Liver (tissue), 9 donors: ENCODE results near the gene CDC42SE2. TPM values are rescaled to one million over a fixed set of nuclear protein-coding genes. Genes with fewer than 3 reads are reported as not detected.

ENCODE experiments used
- DNase-seq: peaks from one replicate; pipeline ENCODE4 v3.0.0-alpha.2; 2017; ENCODE audit warnings: low spot score
- H3K27ac ChIP-seq, 2 donors: one replicate each; pipeline ENCODE4 v1.7.0; 2013; ENCODE audit warnings: inconsistent platforms in 2 of 2, low read length in 2 of 2, control low read depth in 1 of 2, low read depth in 1 of 2, mild to moderate bottlenecking in 1 of 2
- H3K27me3 ChIP-seq, 4 donors: one replicate each; pipeline versions ENCODE4 v1.6.1 to v1.7.0; 2013; ENCODE audit warnings: low read length in 3 of 4, inconsistent platforms in 1 of 4, mild to moderate bottlenecking in 1 of 4, moderate library complexity in 1 of 4; ENCODE audit not compliant: control insufficient read depth in 4 of 4, insufficient read depth in 4 of 4
- H3K36me3 ChIP-seq, 4 donors: one replicate each; pipeline versions ENCODE4 v1.6.1 to v1.7.0; 2013; ENCODE audit warnings: low read length in 3 of 4, mild to moderate bottlenecking in 3 of 4, low read depth in 1 of 4, moderate library complexity in 1 of 4; ENCODE audit not compliant: control insufficient read depth in 4 of 4, insufficient read depth in 3 of 4
- H3K4me1 ChIP-seq, 4 donors: one replicate each; pipeline versions ENCODE4 v1.6.1 to v1.7.0; 2013; ENCODE audit warnings: low read length in 3 of 4, mild to moderate bottlenecking in 3 of 4, moderate library complexity in 1 of 4; ENCODE audit not compliant: control insufficient read depth in 4 of 4, insufficient read depth in 4 of 4
- H3K4me3 ChIP-seq, 3 donors: one replicate each; pipeline versions ENCODE4 v1.6.1 to v1.7.0; 2013; ENCODE audit warnings: low read length in 3 of 3, control low read depth in 1 of 3, low read depth in 1 of 3, mild to moderate bottlenecking in 1 of 3
- H3K9ac ChIP-seq, 2 donors: one replicate each; pipeline ENCODE4 v1.7.0; 2013; ENCODE audit warnings: low read length in 2 of 2, mild to moderate bottlenecking in 2 of 2, moderate library complexity in 2 of 2, control low read depth in 1 of 2, low read depth in 1 of 2
- H3K9me3 ChIP-seq, 4 donors: one replicate each; pipeline versions ENCODE4 v1.6.1 to v1.7.0; 2013; ENCODE audit warnings: low read length in 3 of 4; ENCODE audit not compliant: control insufficient read depth in 4 of 4
- CTCF ChIP-seq: fragments of 150-350 bp; IDR thresholded peaks from 2 replicates; pipeline ENCODE4 v1.5.1; 2017; ENCODE audit warnings: improper control_type of control experiment, low read depth, low read length; ENCODE audit not compliant: missing input control
- EGR1 ChIP-seq, 2 donors: IDR thresholded peaks; 2 replicates each; pipeline ENCODE4 v1.6.1; 2016 to 2018; ENCODE audit warnings: antibody characterized with exemption in 2 of 2, low read depth in 2 of 2
- FOXA1 ChIP-seq: IDR thresholded peaks from 2 replicates; pipeline ENCODE4 v1.6.1; 2016; ENCODE audit warnings: antibody characterized with exemption
- FOXA2 ChIP-seq: IDR thresholded peaks from 2 replicates; pipeline ENCODE4 v1.6.1; 2016; ENCODE audit warnings: antibody characterized with exemption
- GABPA ChIP-seq, 2 donors: IDR thresholded peaks in 1 of 2; conservative IDR thresholded peaks in 1 of 2; 2 replicates each; pipeline ENCODE4 v1.6.1; 2016; ENCODE audit warnings: antibody characterized with exemption in 2 of 2, mild to moderate bottlenecking in 1 of 2, moderate library complexity in 1 of 2
- HNF4A ChIP-seq, 2 donors: conservative IDR thresholded peaks; 2 replicates each; pipeline ENCODE4 v1.6.1; 2016; ENCODE audit warnings: antibody characterized with exemption in 2 of 2, mild to moderate bottlenecking in 2 of 2
- HNF4G ChIP-seq: IDR thresholded peaks from 2 replicates; pipeline ENCODE4 v1.6.1; 2016; ENCODE audit warnings: antibody characterized with exemption
- JUND ChIP-seq, 2 donors: IDR thresholded peaks; 2 replicates each; pipeline ENCODE4 v1.6.1; 2016; ENCODE audit warnings: antibody characterized with exemption in 2 of 2
- NR2F2 ChIP-seq: IDR thresholded peaks from 2 replicates; pipeline ENCODE4 v1.6.1; 2016; ENCODE audit warnings: antibody characterized with exemption
- RAD21 ChIP-seq, 2 donors: IDR thresholded peaks; 2 replicates each; pipeline ENCODE4 v1.6.1; 2016; ENCODE audit warnings: antibody characterized with exemption in 2 of 2, mild to moderate bottlenecking in 2 of 2
- RXRA ChIP-seq, 2 donors: IDR thresholded peaks; 2 replicates each; pipeline ENCODE4 v1.6.1; 2017 to 2018; ENCODE audit warnings: antibody characterized with exemption in 2 of 2, mild to moderate bottlenecking in 1 of 2
- SP1 ChIP-seq: IDR thresholded peaks from 2 replicates; pipeline ENCODE4 v1.6.1; 2018; ENCODE audit warnings: antibody characterized with exemption, mild to moderate bottlenecking
- TAF1 ChIP-seq: conservative IDR thresholded peaks from 2 replicates; pipeline ENCODE4 v1.6.1; 2016; ENCODE audit warnings: antibody characterized with exemption, mild to moderate bottlenecking
- YY1 ChIP-seq: IDR thresholded peaks from 2 replicates; pipeline ENCODE4 v1.6.1; 2016; ENCODE audit warnings: antibody characterized with exemption, mild to moderate bottlenecking
- WGBS: extraction: QIAGEN DNeasy Blood & Tissue Kit; methylation state at CpG from one replicate; pipeline ENCODE4 v1.1.7; 2013; 5-methylcytosine and 5-hydroxymethylcytosine counted together
- polyA plus RNA-seq, 2 donors: library from polyadenylated mRNA; stranded (reverse) in 1 of 2; unstranded in 1 of 2; fragments of 200-250 nt in 1 of 2; fragments of >200 nt in 1 of 2; fragmentation: Nextera tagmentation in 1 of 2; extraction: Ambion mirVana in 1 of 2; gene quantifications; one replicate each; pipeline versions ENCODE4 v1.2.1 to v1.2.3, GENCODE V29; 2013 to 2015
- total RNA-seq, 2 donors: library from RNA; depleted of rRNA; stranded (reverse); fragments of >200 nt; gene quantifications; one replicate each; pipeline ENCODE4 v1.2.3, GENCODE V29; 2014
- TF ChIP-seq, protein P1 (sequence below): IDR thresholded peaks from 2 replicates; pipeline ENCODE4 v1.6.1; 2016; ENCODE audit warnings: antibody characterized with exemption
- TF ChIP-seq, protein P2 (sequence below): IDR thresholded peaks from 2 replicates; pipeline ENCODE4 v1.6.1; 2016; ENCODE audit warnings: antibody characterized with exemption, mild to moderate bottlenecking
- TF ChIP-seq, protein P3 (sequence below): IDR thresholded peaks from 2 replicates; pipeline ENCODE4 v1.6.1; 2016; ENCODE audit warnings: antibody characterized with exemption
- TF ChIP-seq, protein P4 (sequence below): IDR thresholded peaks from 2 replicates; pipeline ENCODE4 v1.6.1; 2016; ENCODE audit warnings: antibody characterized with exemption
- donor health status: healthy.
- donor health status: healthy.
- donor health status: healthy.
- donor health status: healthy.
- donor health status: healthy.

CDC42SE2 gene
- total and polyA plus RNA-seq, 4 donors, result 7.8 to 31.7 (median 17.0) TPM

GRCh38 chr5:131356619-131357018, 92.8 kb downstream of the CDC42SE2 start:
- DNase-seq, result no peak
- H3K9me3 ChIP-seq, result no peaks in the 10 kb centered on the region
- WGBS, result 97% methylated on average over 1 of the region's 1 CpG
- TF ChIP-seq, protein P1, sequence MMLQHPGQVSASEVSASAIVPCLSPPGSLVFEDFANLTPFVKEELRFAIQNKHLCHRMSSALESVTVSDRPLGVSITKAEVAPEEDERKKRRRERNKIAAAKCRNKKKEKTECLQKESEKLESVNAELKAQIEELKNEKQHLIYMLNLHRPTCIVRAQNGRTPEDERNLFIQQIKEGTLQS, result no peak
- TF ChIP-seq HNF4G (no peak), TAF1 (no peak), RAD21 (IDR thresholded peaks at IDR 0.05) (no peak), CTCF (no peak), NR2F2 (no peak), EGR1 (IDR thresholded peaks at IDR 0.05; ENCODE audit: low read depth in 2 of 2) (no peak), SP1 (no peak), FOXA1 (no peak), RXRA (IDR thresholded peaks at IDR 0.05) (no peak), GABPA (IDR thresholded peaks at IDR 0.05 in 1 of 2, conservative IDR thresholded peaks at IDR 0.05 in 1 of 2) (no peak), FOXA2 (no peak), JUND (IDR thresholded peaks at IDR 0.05) (no peak), HNF4A (conservative IDR thresholded peaks at IDR 0.05) (no peak), YY1 (no peak)
- TF ChIP-seq, protein P2, sequence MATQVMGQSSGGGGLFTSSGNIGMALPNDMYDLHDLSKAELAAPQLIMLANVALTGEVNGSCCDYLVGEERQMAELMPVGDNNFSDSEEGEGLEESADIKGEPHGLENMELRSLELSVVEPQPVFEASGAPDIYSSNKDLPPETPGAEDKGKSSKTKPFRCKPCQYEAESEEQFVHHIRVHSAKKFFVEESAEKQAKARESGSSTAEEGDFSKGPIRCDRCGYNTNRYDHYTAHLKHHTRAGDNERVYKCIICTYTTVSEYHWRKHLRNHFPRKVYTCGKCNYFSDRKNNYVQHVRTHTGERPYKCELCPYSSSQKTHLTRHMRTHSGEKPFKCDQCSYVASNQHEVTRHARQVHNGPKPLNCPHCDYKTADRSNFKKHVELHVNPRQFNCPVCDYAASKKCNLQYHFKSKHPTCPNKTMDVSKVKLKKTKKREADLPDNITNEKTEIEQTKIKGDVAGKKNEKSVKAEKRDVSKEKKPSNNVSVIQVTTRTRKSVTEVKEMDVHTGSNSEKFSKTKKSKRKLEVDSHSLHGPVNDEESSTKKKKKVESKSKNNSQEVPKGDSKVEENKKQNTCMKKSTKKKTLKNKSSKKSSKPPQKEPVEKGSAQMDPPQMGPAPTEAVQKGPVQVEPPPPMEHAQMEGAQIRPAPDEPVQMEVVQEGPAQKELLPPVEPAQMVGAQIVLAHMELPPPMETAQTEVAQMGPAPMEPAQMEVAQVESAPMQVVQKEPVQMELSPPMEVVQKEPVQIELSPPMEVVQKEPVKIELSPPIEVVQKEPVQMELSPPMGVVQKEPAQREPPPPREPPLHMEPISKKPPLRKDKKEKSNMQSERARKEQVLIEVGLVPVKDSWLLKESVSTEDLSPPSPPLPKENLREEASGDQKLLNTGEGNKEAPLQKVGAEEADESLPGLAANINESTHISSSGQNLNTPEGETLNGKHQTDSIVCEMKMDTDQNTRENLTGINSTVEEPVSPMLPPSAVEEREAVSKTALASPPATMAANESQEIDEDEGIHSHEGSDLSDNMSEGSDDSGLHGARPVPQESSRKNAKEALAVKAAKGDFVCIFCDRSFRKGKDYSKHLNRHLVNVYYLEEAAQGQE, result no peak
- TF ChIP-seq, protein P3, sequence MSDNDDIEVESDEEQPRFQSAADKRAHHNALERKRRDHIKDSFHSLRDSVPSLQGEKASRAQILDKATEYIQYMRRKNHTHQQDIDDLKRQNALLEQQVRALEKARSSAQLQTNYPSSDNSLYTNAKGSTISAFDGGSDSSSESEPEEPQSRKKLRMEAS, result no peak
- TF ChIP-seq, protein P4, sequence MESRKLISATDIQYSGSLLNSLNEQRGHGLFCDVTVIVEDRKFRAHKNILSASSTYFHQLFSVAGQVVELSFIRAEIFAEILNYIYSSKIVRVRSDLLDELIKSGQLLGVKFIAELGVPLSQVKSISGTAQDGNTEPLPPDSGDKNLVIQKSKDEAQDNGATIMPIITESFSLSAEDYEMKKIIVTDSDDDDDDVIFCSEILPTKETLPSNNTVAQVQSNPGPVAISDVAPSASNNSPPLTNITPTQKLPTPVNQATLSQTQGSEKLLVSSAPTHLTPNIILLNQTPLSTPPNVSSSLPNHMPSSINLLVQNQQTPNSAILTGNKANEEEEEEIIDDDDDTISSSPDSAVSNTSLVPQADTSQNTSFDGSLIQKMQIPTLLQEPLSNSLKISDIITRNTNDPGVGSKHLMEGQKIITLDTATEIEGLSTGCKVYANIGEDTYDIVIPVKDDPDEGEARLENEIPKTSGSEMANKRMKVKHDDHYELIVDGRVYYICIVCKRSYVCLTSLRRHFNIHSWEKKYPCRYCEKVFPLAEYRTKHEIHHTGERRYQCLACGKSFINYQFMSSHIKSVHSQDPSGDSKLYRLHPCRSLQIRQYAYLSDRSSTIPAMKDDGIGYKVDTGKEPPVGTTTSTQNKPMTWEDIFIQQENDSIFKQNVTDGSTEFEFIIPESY, result no peak
- H3K27me3 ChIP-seq, result no peaks in the 10 kb centered on the region
- no peak overlapping the region for H3K27ac ChIP-seq
- H3K9ac ChIP-seq, result no peak overlapping the region
- peaks cover 0 to 4% (median 2%) of the 10 kb centered on the region in 4 donors for H3K4me1 ChIP-seq
- H3K4me3 ChIP-seq, result no peak overlapping the region
- peaks cover 0 to 11% (median 9%) of the 10 kb centered on the region in 4 donors for H3K36me3 ChIP-seq
